Neural cell (in vitro differentiated cells): ENCODE results near the gene FMN2.

Experiments
- CTCF ChIP-seq: fragments of 450-650 bp; IDR thresholded peaks from 2 replicates; pipeline ENCODE4 v1.5.1; 2014; ENCODE audit warnings: antibody characterized with exemption, mild to moderate bottlenecking, moderate library complexity; ENCODE audit not compliant: poor library complexity, severe bottlenecking
- EP300 ChIP-seq: fragments of 450-650 bp; conservative IDR thresholded peaks from 2 replicates; pipeline ENCODE4 v1.6.1; 2014; ENCODE audit warnings: antibody characterized with exemption, mild to moderate bottlenecking, moderate library complexity; ENCODE audit not compliant: poor library complexity, severe bottlenecking
- EZH2 ChIP-seq: fragments of 200-600, 300-800 bp; shearing (Covaris generic), sonication (generic); IDR thresholded peaks from 2 replicates; pipeline ENCODE4 v1.6.1; 2014; ENCODE audit warnings: antibody characterized with exemption, low read length, borderline replicate concordance, mild to moderate bottlenecking; ENCODE audit not compliant: insufficient read depth, poor library complexity, severe bottlenecking
- MXI1 ChIP-seq: fragments of 450-650 bp; conservative IDR thresholded peaks from 2 replicates; pipeline ENCODE4 v1.6.1; 2014; ENCODE audit warnings: antibody characterized with exemption, mild to moderate bottlenecking; ENCODE audit not compliant: poor library complexity, severe bottlenecking
- POLR2AphosphoS5 ChIP-seq: IDR thresholded peaks from 2 replicates; pipeline ENCODE4 v1.6.1; 2012
- RAD21 ChIP-seq: fragments of 450-650 bp; conservative IDR thresholded peaks from 2 replicates; pipeline ENCODE4 v1.6.1; 2014; ENCODE audit warnings: antibody characterized with exemption, mild to moderate bottlenecking, moderate library complexity
- REST ChIP-seq: IDR thresholded peaks from 2 replicates; pipeline ENCODE4 v1.6.1; 2012; ENCODE audit warnings: borderline replicate concordance
- SMC3 ChIP-seq: fragments of 450-650 bp; conservative IDR thresholded peaks from 2 replicates; pipeline ENCODE4 v1.6.1; 2014; ENCODE audit warnings: antibody characterized with exemption, mild to moderate bottlenecking, moderate library complexity; ENCODE audit not compliant: poor library complexity
- TAF1 ChIP-seq: IDR thresholded peaks from 2 replicates; pipeline ENCODE4 v1.6.1; 2012; ENCODE audit warnings: low read depth

DNA sequence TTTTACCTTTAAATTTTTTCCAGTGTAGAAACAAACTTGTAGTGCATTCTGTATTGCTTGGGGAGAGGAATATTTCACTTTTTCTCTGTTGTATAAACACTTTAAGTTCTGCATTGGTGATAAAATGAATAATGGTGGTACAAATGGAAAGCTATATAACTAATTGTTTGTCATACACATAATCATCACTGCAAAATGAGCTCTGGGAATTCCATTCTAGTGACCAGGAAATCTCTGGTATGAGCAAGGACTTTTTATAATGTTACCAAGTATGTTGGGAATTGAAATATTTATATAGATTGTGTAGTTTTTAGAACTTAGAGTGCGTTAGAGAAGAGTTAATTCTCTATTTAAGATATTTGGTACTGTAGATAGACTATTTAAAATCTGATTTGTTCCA is 5.0 kb upstream of the FMN2 start:
- TF ChIP-seq CTCF (no peak), MXI1 (no peak), EZH2 (no peak), TAF1 (no peak), RAD21 (no peak), POLR2AphosphoS5 (no peak), SMC3 (no peak), REST (no peak), EP300 (no peak)
